K562 (cell line): ENCODE data around the gene SLC46A3. TPM values are rescaled to one million over a fixed set of nuclear protein-coding genes. Genes with fewer than 3 reads are reported as not detected.

Source experiments
- ARHGAP35 ChIP-seq: fragments of 450-650 bp; IDR thresholded peaks from 2 replicates; pipeline ENCODE4 v1.6.1; 2018; ENCODE audit not compliant: partially characterized antibody
- CREM ChIP-seq: IDR thresholded peaks from 2 replicates; pipeline ENCODE4 v1.6.1; 2014; ENCODE audit warnings: antibody characterized with exemption, low read depth
- CTBP1 ChIP-seq: fragments of 450-650 bp; IDR thresholded peaks from 2 replicates; pipeline ENCODE4 v1.6.1; 2016; ENCODE audit warnings: borderline replicate concordance
- HDAC3 ChIP-seq: fragments of 450-650 bp; IDR thresholded peaks from 2 replicates; pipeline ENCODE4 v1.6.1; 2018; ENCODE audit warnings: borderline replicate concordance, mild to moderate bottlenecking, moderate library complexity; ENCODE audit not compliant: partially characterized antibody
- MAFK ChIP-seq: IDR thresholded peaks from 2 replicates; pipeline ENCODE4 v1.6.1; 2011; ENCODE audit warnings: low read length, improper control_type of control experiment
- MECOM ChIP-seq: fragments of 250-450 bp; sonication (Bioruptor Pico); IDR thresholded peaks from 2 replicates; pipeline ENCODE4 v1.8.0; 2022; ENCODE audit warnings: inconsistent platforms
- RBM25 ChIP-seq: fragments of 200-400 bp; formaldehyde crosslinking; IDR thresholded peaks from 2 replicates; pipeline ENCODE4 v1.6.1; 2018; ENCODE audit warnings: low read length, low read depth, moderate library complexity; ENCODE audit not compliant: severe bottlenecking
- SAFB2 ChIP-seq: fragments of 200-400 bp; formaldehyde crosslinking; IDR thresholded peaks from 2 replicates; pipeline ENCODE4 v1.6.1; 2018; ENCODE audit warnings: borderline replicate concordance, low read length, low read depth, moderate library complexity; ENCODE audit not compliant: severe bottlenecking
- ZNF408 ChIP-seq: fragments of 250-450 bp; sonication (Bioruptor Pico); IDR thresholded peaks from 2 replicates; pipeline ENCODE4 v1.4.0; 2020; ENCODE audit warnings: low read depth, mild to moderate bottlenecking, moderate library complexity
- polyA plus RNA-seq, 8 experiments: library from polyadenylated mRNA; depleted of rRNA in 4 of 8; stranded (reverse) in 5 of 8; unstranded in 3 of 8; fragments of >200 nt; fragmentation: Nextera tagmentation in 2 of 8; fragmentation: Illumina TruSeq in 1 of 8; extraction: Ambion mirVana in 2 of 8; extraction: Trizol in 1 of 8; gene quantifications; 2 replicates each; pipeline versions ENCODE4 v1.2.1 to v1.2.3, GENCODE V29; 2011 to 2014; ENCODE audit warnings: inconsistent platforms in 1 of 8, missing spikeins in 1 of 8
- total RNA-seq, 7 experiments: library from RNA; depleted of rRNA in 6 of 7; stranded (reverse); fragments of >200 nt in 6 of 7; fragmentation: Illumina TruSeq in 2 of 7; extraction: Trizol in 2 of 7; gene quantifications; 2 replicates each; pipeline versions ENCODE4 v1.2.1 to v1.2.3, GENCODE V29; 2011 to 2021; ENCODE audit warnings: low replicate concordance in 1 of 7
- TF ChIP-seq, protein P1 (sequence below), 2 experiments: IDR thresholded peaks; 2 replicates each; pipeline ENCODE4 v1.6.1; 2012; ENCODE audit warnings: improper control_type of control experiment in 2 of 2, low read depth in 2 of 2, low read length in 2 of 2, borderline replicate concordance in 1 of 2
- TF ChIP-seq, protein P2 (sequence below), 3 experiments: fragments of 200-800 bp in 1 of 3; fragments of 250-450 bp in 1 of 3; fragments of 450-650 bp in 1 of 3; sonication (Bioruptor Pico) in 1 of 3; sonication (Bioruptor generic) in 1 of 3; formaldehyde crosslinking in 1 of 3; IDR thresholded peaks; 2 replicates each; pipeline versions ENCODE4 v1.6.1 to v1.8.0; 2016 to 2022; ENCODE audit warnings: mild to moderate bottlenecking in 2 of 3, missing genetic modification characterization in 2 of 3, missing compliant biosample characterization in 1 of 3, moderate library complexity in 1 of 3
- TF ChIP-seq, protein P3 (sequence below): sonication (generic); formaldehyde crosslinking; IDR thresholded peaks from 2 replicates; pipeline ENCODE4 v1.8.0; 2022; ENCODE audit warnings: missing genetic modification reagents, mild to moderate bottlenecking, moderate library complexity, borderline replicate concordance

The SLC46A3 gene
- total and polyA plus RNA-seq, 9 of the 15 experiments (the other 6 are each of a cell fraction or from before 2014, with no cell fraction given): 0.14 to 1.2 (median 0.51) TPM

DNA sequence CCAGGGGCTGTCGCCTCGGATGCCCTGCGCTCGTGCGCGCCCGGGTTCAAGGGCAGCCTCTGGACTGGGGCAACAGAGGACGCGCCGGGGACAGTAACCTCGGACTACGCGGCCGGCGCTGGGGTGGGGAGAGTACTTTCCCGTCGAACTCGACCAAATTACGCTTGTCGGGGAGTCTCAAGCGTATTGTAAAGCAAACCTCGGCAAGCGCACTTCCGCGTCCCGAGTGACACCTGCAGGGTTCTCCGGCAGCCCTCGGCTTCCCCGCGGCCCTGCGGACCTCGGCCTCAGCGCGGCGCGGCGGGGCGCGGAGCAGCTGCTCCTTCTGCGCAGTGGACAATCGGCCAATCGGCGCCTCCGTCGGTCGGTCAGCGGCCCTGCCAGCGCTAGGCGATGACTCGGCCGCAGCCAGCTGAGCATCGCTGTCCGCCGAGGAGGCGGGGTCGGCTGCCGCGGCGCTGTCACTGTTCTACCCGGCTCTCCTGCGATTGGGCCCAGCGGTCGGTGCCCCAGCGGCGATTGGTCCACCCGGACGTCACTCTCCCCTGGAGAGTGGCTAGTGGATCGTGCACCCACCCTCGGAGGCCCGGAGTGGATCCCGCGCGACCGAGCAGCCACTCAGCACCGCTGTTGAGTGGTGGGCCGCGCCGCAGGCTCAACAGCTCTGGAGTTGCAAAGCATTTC, at the start of gene SLC46A3 (continued):
- TF ChIP-seq, protein P1, sequence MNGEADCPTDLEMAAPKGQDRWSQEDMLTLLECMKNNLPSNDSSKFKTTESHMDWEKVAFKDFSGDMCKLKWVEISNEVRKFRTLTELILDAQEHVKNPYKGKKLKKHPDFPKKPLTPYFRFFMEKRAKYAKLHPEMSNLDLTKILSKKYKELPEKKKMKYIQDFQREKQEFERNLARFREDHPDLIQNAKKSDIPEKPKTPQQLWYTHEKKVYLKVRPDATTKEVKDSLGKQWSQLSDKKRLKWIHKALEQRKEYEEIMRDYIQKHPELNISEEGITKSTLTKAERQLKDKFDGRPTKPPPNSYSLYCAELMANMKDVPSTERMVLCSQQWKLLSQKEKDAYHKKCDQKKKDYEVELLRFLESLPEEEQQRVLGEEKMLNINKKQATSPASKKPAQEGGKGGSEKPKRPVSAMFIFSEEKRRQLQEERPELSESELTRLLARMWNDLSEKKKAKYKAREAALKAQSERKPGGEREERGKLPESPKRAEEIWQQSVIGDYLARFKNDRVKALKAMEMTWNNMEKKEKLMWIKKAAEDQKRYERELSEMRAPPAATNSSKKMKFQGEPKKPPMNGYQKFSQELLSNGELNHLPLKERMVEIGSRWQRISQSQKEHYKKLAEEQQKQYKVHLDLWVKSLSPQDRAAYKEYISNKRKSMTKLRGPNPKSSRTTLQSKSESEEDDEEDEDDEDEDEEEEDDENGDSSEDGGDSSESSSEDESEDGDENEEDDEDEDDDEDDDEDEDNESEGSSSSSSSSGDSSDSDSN (IDR thresholded peaks at IDR 0.05; ENCODE audit: borderline replicate concordance in 1 of 2, low read depth in 2 of 2, low read length in 2 of 2): peak; percentile 47 to 76; a peak in 1 of 4 replicates
- TF ChIP-seq ARHGAP35 (no peak), ZNF408 (no peak), RBM25 (peak; percentile 98), CTBP1 (peak; percentile 82), CREM (peak; percentile 23; the same call in 1 of the 2 replicates), SAFB2 (no peak), MECOM (no peak), MAFK (no peak), HDAC3 (peak; percentile 60)
- TF ChIP-seq, protein P2, sequence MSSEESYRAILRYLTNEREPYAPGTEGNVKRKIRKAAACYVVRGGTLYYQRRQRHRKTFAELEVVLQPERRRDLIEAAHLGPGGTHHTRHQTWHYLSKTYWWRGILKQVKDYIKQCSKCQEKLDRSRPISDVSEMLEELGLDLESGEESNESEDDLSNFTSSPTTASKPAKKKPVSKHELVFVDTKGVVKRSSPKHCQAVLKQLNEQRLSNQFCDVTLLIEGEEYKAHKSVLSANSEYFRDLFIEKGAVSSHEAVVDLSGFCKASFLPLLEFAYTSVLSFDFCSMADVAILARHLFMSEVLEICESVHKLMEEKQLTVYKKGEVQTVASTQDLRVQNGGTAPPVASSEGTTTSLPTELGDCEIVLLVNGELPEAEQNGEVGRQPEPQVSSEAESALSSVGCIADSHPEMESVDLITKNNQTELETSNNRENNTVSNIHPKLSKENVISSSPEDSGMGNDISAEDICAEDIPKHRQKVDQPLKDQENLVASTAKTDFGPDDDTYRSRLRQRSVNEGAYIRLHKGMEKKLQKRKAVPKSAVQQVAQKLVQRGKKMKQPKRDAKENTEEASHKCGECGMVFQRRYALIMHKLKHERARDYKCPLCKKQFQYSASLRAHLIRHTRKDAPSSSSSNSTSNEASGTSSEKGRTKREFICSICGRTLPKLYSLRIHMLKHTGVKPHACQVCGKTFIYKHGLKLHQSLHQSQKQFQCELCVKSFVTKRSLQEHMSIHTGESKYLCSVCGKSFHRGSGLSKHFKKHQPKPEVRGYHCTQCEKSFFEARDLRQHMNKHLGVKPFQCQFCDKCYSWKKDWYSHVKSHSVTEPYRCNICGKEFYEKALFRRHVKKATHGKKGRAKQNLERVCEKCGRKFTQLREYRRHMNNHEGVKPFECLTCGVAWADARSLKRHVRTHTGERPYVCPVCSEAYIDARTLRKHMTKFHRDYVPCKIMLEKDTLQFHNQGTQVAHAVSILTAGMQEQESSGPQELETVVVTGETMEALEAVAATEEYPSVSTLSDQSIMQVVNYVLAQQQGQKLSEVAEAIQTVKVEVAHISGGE (CRISPR knock-in tag; IDR thresholded peaks at IDR 0.05): no peak
- TF ChIP-seq, protein P3, sequence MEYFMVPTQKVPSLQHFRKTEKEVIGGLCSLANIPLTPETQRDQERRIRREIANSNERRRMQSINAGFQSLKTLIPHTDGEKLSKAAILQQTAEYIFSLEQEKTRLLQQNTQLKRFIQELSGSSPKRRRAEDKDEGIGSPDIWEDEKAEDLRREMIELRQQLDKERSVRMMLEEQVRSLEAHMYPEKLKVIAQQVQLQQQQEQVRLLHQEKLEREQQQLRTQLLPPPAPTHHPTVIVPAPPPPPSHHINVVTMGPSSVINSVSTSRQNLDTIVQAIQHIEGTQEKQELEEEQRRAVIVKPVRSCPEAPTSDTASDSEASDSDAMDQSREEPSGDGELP (CRISPR knock-in tag): peak; percentile 99
